Measurements from ENCODE around the gene ZNF474. TPM values are rescaled to one million over a fixed set of nuclear protein-coding genes. Genes with fewer than 3 reads are reported as not detected.

The ZNF474 gene
- total and polyA plus RNA-seq, 2 of the 4 experiments (the other 2 are of a cell fraction), result 0.24 to 0.54 TPM

GRCh38 chr5:122156724-122157325 is 27.5 kb downstream of the ZNF474 start:
- Histone ChIP-seq H2BK20ac (ENCODE audit: low read depth, low read length) (peak overlapping the region; percentile 74; the same call in 1 of the 2 replicates), H3K4me2 (ENCODE audit: low read depth, low read length) (no peak overlapping the region), H3K18ac (ENCODE audit: low read depth, low read length) (no peak overlapping the region), H3K4me1 (ENCODE audit: control insufficient read depth, insufficient read depth, low read length) (peaks cover 27% of the 10 kb centered on the region), H3K56ac (ENCODE audit: extremely low read depth, insufficient read depth, low read length) (no peak overlapping the region), H3K9me3 (ENCODE audit: control insufficient read depth, insufficient read depth, low read length) (no peaks in the 10 kb centered on the region), H2BK5ac (ENCODE audit: low read depth, low read length, poor library complexity, severe bottlenecking) (no peak overlapping the region), H3K9ac (ENCODE audit: low read depth, low read length) (no peak overlapping the region), H3K23ac (ENCODE audit: low read depth, low read length) (no peak overlapping the region), H3K27me3 (ENCODE audit: control insufficient read depth, insufficient read depth, low read length) (no peaks in the 10 kb centered on the region), H3K9me1 (ENCODE audit: insufficient read depth, low read length) (peaks cover 17% of the 10 kb centered on the region), H3K14ac (replicated peaks; ENCODE audit: low read depth, low read length) (no peak overlapping the region), H3K4me3 (ENCODE audit: insufficient read depth, low read depth, low read length) (no peak overlapping the region), H2BK15ac (ENCODE audit: low read depth, low read length) (no peak overlapping the region; the same call in 2 of the 3 replicates), H2AFZ (replicated peaks; ENCODE audit: low read length, poor library complexity) (no peak overlapping the region), H2AK5ac (ENCODE audit: low read depth, low read length) (no peak overlapping the region), H3K79me1 (ENCODE audit: low read depth in 1 of 2, low read length in 2 of 2) (peaks cover 10 to 11% of the 10 kb centered on the region in 2 experiments; a peak in 3 of 4 replicates), H4K5ac (ENCODE audit: low read depth, low read length) (no peak overlapping the region), H2BK120ac (ENCODE audit: low read depth, low read length) (no peak overlapping the region), H3K27ac (ENCODE audit: insufficient read depth, low read length) (no peak overlapping the region), H2AK9ac (replicated peaks; ENCODE audit: low read depth, low read length, poor library complexity) (no peak overlapping the region), H4K8ac (ENCODE audit: low read depth in 2 of 2, low read length in 2 of 2) (no peak overlapping the region), H4K91ac (ENCODE audit: insufficient read depth, low read depth, low read length) (no peak overlapping the region), H3K36me3 (ENCODE audit: control insufficient read depth, insufficient read depth, low read length) (no peaks in the 10 kb centered on the region), H4K20me1 (ENCODE audit: insufficient read depth, low read length) (no peaks in the 10 kb centered on the region), H3K4ac (ENCODE audit: low read depth, low read length) (no peak overlapping the region)
- DNase-seq (peak; percentile 78), ATAC-seq (ENCODE audit: low read depth) (no peak; the same call in 1 of the 2 replicates)
- BruUV-seq (replicated peaks), result no TSS peak
- TF ChIP-seq CTCF (conservative IDR thresholded peaks at IDR 0.05; ENCODE audit: low read depth, low read length), result peak; percentile 66
- TF ChIP-seq BHLHE40 (IDR thresholded peaks at IDR 0.05; ENCODE audit: low read depth, low read length), result no peak
- peak; percentile 88 for TF ChIP-seq SMC3 (IDR thresholded peaks at IDR 0.05; ENCODE audit: low read depth, low read length)
- no peak for TF ChIP-seq CEBPB (IDR thresholded peaks at IDR 0.05; ENCODE audit: low read depth, low read length)
- no peak for TF ChIP-seq NFE2L2 (IDR thresholded peaks at IDR 0.05; ENCODE audit: low read depth, low read length)
- peak; percentile 80 for TF ChIP-seq RAD21 (IDR thresholded peaks at IDR 0.05; ENCODE audit: low read length)
- intact Hi-C loops (cut with micrococcal nuclease) (loop anchor here (2.0 kb wide), 1 partner anchor 64 kb away; no protein-coding TSS in a partner anchor), dilution Hi-C loops (cut with HindIII; ENCODE audit: low sequenced_read_pairs, unreplicated experiment) (no loop called here), in situ Hi-C loops (cut with MboI; ENCODE audit: low sequenced_read_pairs) (loop anchor here (5.0 to 10.0 kb wide), 2 partner anchors 65 to 192 kb away; partner anchors contain the start of gene SRFBP1)
- ChIA-PET CTCF (interaction anchor here (0.6 to 2.6 kb wide), 14 partner anchors 20 to 194 kb away, joined by 3 to 13 read pairs (median 4); partner anchors contain the start of gene LOX), POLR2A (ENCODE audit: unreplicated experiment) (no interaction called here)
- WGBS, 2 experiments (ENCODE audit: extremely low coverage in 2 of 2, insufficient read length in 1 of 2), result no CpG with 5 or more reads among the region's 1 CpG
